GM12873 (cell line): ENCODE measurements around the gene LZTFL1.

Experiments used
- CTCF ChIP-seq: IDR thresholded peaks from 2 replicates; pipeline ENCODE4 v1.5.1; 2012; ENCODE audit warnings: low read depth, mild to moderate bottlenecking, moderate library complexity, low read length, control low read depth; ENCODE audit not compliant: insufficient read depth; ENCODE audit errors: missing control alignments

Gene LZTFL1

GRCh38 chr3:45872569-45872968 lies 30.6 kb upstream of the LZTFL1 start:
- TF ChIP-seq CTCF: no peak

GRCh38 chr3:45871780-45872179 lies 29.9 kb upstream of the LZTFL1 start:
- TF ChIP-seq CTCF: no peak

GRCh38 chr3:45870099-45870498 lies 28.2 kb upstream of the LZTFL1 start:
- TF ChIP-seq CTCF: no peak

GRCh38 chr3:45869638-45870037 lies 27.7 kb upstream of the LZTFL1 start:
- TF ChIP-seq CTCF: no peak

GRCh38 chr3:45868650-45869049 lies 26.7 kb upstream of the LZTFL1 start:
- TF ChIP-seq CTCF: no peak

GRCh38 chr3:45868213-45868612 lies 26.3 kb upstream of the LZTFL1 start:
- no peak for TF ChIP-seq CTCF

GRCh38 chr3:45865563-45865962 lies 23.6 kb upstream of the LZTFL1 start:
- no peak for TF ChIP-seq CTCF
